K562 (cell line): Measurements from ENCODE around the gene DET1. TPM values are rescaled to one million over a fixed set of nuclear protein-coding genes. Genes with fewer than 3 reads are reported as not detected.
A peak's percentile ranks its signal among the peaks of the same experiment; 100 is the strongest.

Experiments
- BCL6 ChIP-seq: fragments of 250-450 bp; sonication (Bioruptor Pico); IDR thresholded peaks from 2 replicates; pipeline ENCODE4 v1.4.0; 2020
- CREB5 ChIP-seq: fragments of 250-450 bp; sonication (Bioruptor Pico); IDR thresholded peaks from 2 replicates; pipeline ENCODE4 v1.5.0; 2020; ENCODE audit warnings: mild to moderate bottlenecking
- CUX1 ChIP-seq: fragments of 200-800 bp; sonication (Bioruptor generic); IDR thresholded peaks from 2 replicates; pipeline ENCODE4 v1.6.1; 2016; ENCODE audit warnings: missing genetic modification characterization, missing compliant biosample characterization
- DDX20 ChIP-seq: fragments of 450-650 bp; IDR thresholded peaks from 2 replicates; pipeline ENCODE4 v1.6.1; 2016; ENCODE audit warnings: missing genetic modification characterization, low read depth, mild to moderate bottlenecking, missing compliant biosample characterization, moderate library complexity
- HDGF ChIP-seq: fragments of 450-650 bp; IDR thresholded peaks from 2 replicates; pipeline ENCODE4 v1.6.1; 2016
- MYC ChIP-seq, 2 experiments: fragments of 250-450 bp in 1 of 2; sonication (Bioruptor Pico) in 1 of 2; IDR thresholded peaks; 2 replicates each; pipeline versions ENCODE4 v1.5.1 to v1.6.1; 2012 to 2021; ENCODE audit warnings: low read depth in 2 of 2, borderline replicate concordance in 1 of 2, improper control_type of control experiment in 1 of 2, low read length in 1 of 2, mild to moderate bottlenecking in 1 of 2, moderate library complexity in 1 of 2
- NFE2L1 ChIP-seq: fragments of 450-650 bp; IDR thresholded peaks from 2 replicates; pipeline ENCODE4 v1.6.1; 2016; ENCODE audit warnings: missing genetic modification characterization, low read depth, mild to moderate bottlenecking, missing compliant biosample characterization, moderate library complexity, borderline replicate concordance
- ZNF134 ChIP-seq: fragments of 250-450 bp; sonication (Bioruptor Pico); conservative IDR thresholded peaks from 2 replicates; pipeline ENCODE4 v1.4.0; 2020
- ZNF140 ChIP-seq: fragments of 250-450 bp; sonication (Bioruptor Pico); IDR thresholded peaks from 2 replicates; pipeline ENCODE4 v1.8.0; 2021; ENCODE audit warnings: moderate library complexity, mild to moderate bottlenecking, inconsistent platforms
- ZNF444 ChIP-seq: fragments of 250-450 bp; sonication (Bioruptor Pico); IDR thresholded peaks from 2 replicates; pipeline ENCODE4 v1.4.0; 2020; ENCODE audit warnings: mild to moderate bottlenecking, moderate library complexity
- ZNF707 ChIP-seq: fragments of 250-450 bp; sonication (Bioruptor Pico); conservative IDR thresholded peaks from 2 replicates; pipeline ENCODE4 v1.8.0; 2022; ENCODE audit warnings: inconsistent platforms, mild to moderate bottlenecking, moderate library complexity
- ZNF780A ChIP-seq: fragments of 250-450 bp; sonication (Bioruptor Pico); IDR thresholded peaks from 2 replicates; pipeline ENCODE4 v1.5.0; 2021; ENCODE audit warnings: mild to moderate bottlenecking
- polyA plus RNA-seq, 8 experiments: library from polyadenylated mRNA; depleted of rRNA in 4 of 8; stranded (reverse) in 5 of 8; unstranded in 3 of 8; fragments of >200 nt; fragmentation: Nextera tagmentation in 2 of 8; fragmentation: Illumina TruSeq in 1 of 8; extraction: Ambion mirVana in 2 of 8; extraction: Trizol in 1 of 8; gene quantifications; 2 replicates each; pipeline versions ENCODE4 v1.2.1 to v1.2.3, GENCODE V29; 2011 to 2014; ENCODE audit warnings: inconsistent platforms in 1 of 8, missing spikeins in 1 of 8
- total RNA-seq, 7 experiments: library from RNA; depleted of rRNA in 6 of 7; stranded (reverse); fragments of >200 nt in 6 of 7; fragmentation: Illumina TruSeq in 2 of 7; extraction: Trizol in 2 of 7; gene quantifications; 2 replicates each; pipeline versions ENCODE4 v1.2.1 to v1.2.3, GENCODE V29; 2011 to 2021; ENCODE audit warnings: low replicate concordance in 1 of 7

Gene DET1
- total and polyA plus RNA-seq, 9 of the 15 experiments (the other 6 are each of a cell fraction or from before 2014, with no cell fraction given) = 4.2 to 8.1 (median 6.0) TPM

- TF ChIP-seq CUX1 (no peak), ZNF134 (peak; percentile 53; the same call in 1 of the 2 replicates), BCL6 (CRISPR knock-in tag) (peak; percentile 90), ZNF780A (no peak), HDGF (no peak), ZNF707 (CRISPR knock-in tag) (0 out of 2 replicates have a peak, but pooled peaks have one; percentile 28), DDX20 (tag) (peak; percentile 87), NFE2L1 (tag) (peak; percentile 26; the same call in 1 of the 2 replicates), ZNF140 (CRISPR knock-in tag) (no peak), MYC (IDR thresholded peaks at IDR 0.05; ENCODE audit: low read depth, low read length) (no peak), MYC (CRISPR knock-in tag; IDR thresholded peaks at IDR 0.05; ENCODE audit: borderline replicate concordance, low read depth) (0 out of 2 replicates have a peak, but pooled peaks have one; percentile 53), ZNF444 (CRISPR knock-in tag) (0 out of 2 replicates have a peak, but pooled peaks have one; percentile 61), CREB5 (CRISPR knock-in tag) (peak; percentile 74; the same call in 1 of the 2 replicates)
These were observed 8.7 kb downstream of the DET1 start (continued) for GRCh38 chr15:88537591-88538317.
